ENCODE results near the gene STYK1. TPM values are rescaled to one million over a fixed set of nuclear protein-coding genes. Genes with fewer than 3 reads are reported as not detected.

Gene STYK1
- total and polyA plus RNA-seq, 10 of the 15 experiments (the other 5 are each of a cell fraction or from before 2014, with no cell fraction given) = 0.62 to 1.2 (median 0.82) TPM; not detected in 1

DNA sequence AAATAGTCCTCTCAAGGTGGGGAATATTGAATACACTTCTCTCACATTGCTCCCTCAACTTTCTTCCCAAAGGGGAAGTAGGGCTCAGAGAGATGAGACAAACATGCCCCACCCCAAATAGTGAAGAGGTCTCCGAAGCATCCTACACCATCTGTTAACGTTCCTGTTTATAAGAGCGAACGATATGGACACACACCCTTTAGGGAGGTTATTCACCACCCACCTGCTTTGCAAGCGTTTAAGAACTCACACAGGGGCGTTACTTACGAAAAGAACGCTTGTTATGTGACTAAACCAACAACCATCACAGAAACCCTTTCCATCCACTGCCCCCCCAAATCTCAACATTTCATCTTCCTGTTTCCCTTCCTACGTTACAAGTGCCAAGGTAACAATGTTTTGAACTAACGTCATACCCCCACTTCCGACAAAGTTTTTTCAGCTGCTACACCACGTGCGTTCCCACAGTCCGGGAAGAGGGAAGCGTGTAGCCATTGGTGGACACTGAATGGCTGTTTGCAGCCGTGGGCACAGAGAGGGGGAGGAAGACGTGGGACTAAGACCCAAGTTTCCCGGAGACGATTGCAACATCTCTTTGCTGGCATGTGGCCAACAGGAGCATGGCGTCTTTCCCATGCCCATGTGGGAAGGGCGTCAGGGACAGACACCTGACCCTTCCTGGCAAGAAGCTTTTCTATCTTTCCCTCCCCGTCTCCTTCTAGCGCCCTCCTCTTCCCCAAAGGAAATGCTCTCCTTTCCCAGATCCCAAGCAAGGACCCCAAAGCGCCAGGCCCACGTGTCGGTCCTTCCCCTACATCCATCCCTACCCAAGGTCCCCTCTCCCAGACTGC, 48.0 kb upstream of the STYK1 start (continued):
- TF ChIP-seq RAD51 (IDR thresholded peaks at IDR 0.05) (peak; percentile 84), NRF1 (conservative IDR thresholded peaks at IDR 0.05; ENCODE audit: low read depth, low read length) (no peak), CEBPB (IDR thresholded peaks at IDR 0.05; ENCODE audit: borderline replicate concordance in 1 of 2, low read depth in 2 of 2, low read length in 2 of 2) (peak in 1 of 2 experiments; percentile 63; a peak in 2 of 4 replicates), EP300 (IDR thresholded peaks at IDR 0.05; ENCODE audit: borderline replicate concordance in 1 of 2, control insufficient read depth in 1 of 2, low read depth in 2 of 2, low read length in 2 of 2) (peak in 1 of 2 experiments; percentile 28; a peak in 1 of 4 replicates), NKRF (conservative IDR thresholded peaks at IDR 0.05) (peak; percentile 67), MTA2 (IDR thresholded peaks at IDR 0.05; ENCODE audit: low read depth) (0 out of 2 replicates have a peak, but pooled peaks have one; percentile 31), NFIC (IDR thresholded peaks at IDR 0.05; ENCODE audit: low read depth, low read length) (no peak), MAX (IDR thresholded peaks at IDR 0.05; ENCODE audit: low read depth, low read length) (peak; percentile 86), POLR2AphosphoS2 (IDR thresholded peaks at IDR 0.05; ENCODE audit: low read depth, low read length) (0 out of 2 replicates have a peak, but pooled peaks have one; percentile 36), MTA3 (IDR thresholded peaks at IDR 0.05; ENCODE audit: borderline replicate concordance, low read length) (0 out of 2 replicates have a peak, but pooled peaks have one; percentile 66), YBX1 (IDR thresholded peaks at IDR 0.05) (no peak), NFYB (IDR thresholded peaks at IDR 0.05; ENCODE audit: insufficient read depth, low read depth, low read length) (no peak), YY1 (IDR thresholded peaks at IDR 0.05; ENCODE audit: low read depth, low read length) (peak; percentile 75), SKIL (IDR thresholded peaks at IDR 0.05; ENCODE audit: low read depth, poor library complexity, severe bottlenecking) (peak; percentile 63), TBL1XR1 (IDR thresholded peaks at IDR 0.05; ENCODE audit: low read depth, low read length) (no peak), ATF7 (IDR thresholded peaks at IDR 0.05; ENCODE audit: low read depth) (peak; percentile 94)
- TF ChIP-seq, protein P1, sequence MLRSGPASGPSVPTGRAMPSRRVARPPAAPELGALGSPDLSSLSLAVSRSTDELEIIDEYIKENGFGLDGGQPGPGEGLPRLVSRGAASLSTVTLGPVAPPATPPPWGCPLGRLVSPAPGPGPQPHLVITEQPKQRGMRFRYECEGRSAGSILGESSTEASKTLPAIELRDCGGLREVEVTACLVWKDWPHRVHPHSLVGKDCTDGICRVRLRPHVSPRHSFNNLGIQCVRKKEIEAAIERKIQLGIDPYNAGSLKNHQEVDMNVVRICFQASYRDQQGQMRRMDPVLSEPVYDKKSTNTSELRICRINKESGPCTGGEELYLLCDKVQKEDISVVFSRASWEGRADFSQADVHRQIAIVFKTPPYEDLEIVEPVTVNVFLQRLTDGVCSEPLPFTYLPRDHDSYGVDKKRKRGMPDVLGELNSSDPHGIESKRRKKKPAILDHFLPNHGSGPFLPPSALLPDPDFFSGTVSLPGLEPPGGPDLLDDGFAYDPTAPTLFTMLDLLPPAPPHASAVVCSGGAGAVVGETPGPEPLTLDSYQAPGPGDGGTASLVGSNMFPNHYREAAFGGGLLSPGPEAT (IDR thresholded peaks at IDR 0.05; ENCODE audit: low read depth) = peak; percentile 72
- TF ChIP-seq, protein P2, sequence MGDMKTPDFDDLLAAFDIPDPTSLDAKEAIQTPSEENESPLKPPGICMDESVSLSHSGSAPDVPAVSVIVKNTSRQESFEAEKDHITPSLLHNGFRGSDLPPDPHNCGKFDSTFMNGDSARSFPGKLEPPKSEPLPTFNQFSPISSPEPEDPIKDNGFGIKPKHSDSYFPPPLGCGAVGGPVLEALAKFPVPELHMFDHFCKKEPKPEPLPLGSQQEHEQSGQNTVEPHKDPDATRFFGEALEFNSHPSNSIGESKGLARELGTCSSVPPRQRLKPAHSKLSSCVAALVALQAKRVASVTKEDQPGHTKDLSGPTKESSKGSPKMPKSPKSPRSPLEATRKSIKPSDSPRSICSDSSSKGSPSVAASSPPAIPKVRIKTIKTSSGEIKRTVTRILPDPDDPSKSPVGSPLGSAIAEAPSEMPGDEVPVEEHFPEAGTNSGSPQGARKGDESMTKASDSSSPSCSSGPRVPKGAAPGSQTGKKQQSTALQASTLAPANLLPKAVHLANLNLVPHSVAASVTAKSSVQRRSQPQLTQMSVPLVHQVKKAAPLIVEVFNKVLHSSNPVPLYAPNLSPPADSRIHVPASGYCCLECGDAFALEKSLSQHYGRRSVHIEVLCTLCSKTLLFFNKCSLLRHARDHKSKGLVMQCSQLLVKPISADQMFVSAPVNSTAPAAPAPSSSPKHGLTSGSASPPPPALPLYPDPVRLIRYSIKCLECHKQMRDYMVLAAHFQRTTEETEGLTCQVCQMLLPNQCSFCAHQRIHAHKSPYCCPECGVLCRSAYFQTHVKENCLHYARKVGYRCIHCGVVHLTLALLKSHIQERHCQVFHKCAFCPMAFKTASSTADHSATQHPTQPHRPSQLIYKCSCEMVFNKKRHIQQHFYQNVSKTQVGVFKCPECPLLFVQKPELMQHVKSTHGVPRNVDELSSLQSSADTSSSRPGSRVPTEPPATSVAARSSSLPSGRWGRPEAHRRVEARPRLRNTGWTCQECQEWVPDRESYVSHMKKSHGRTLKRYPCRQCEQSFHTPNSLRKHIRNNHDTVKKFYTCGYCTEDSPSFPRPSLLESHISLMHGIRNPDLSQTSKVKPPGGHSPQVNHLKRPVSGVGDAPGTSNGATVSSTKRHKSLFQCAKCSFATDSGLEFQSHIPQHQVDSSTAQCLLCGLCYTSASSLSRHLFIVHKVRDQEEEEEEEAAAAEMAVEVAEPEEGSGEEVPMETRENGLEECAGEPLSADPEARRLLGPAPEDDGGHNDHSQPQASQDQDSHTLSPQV (IDR thresholded peaks at IDR 0.05) = no peak

All from GM12878 (cell line).